ENCODE measurements around the gene MBL2. TPM values are rescaled to one million over a fixed set of nuclear protein-coding genes. Genes with fewer than 3 reads are reported as not detected.

Gene MBL2
- total RNA-seq, 2 donors from 2014 or later = not detected

DNA sequence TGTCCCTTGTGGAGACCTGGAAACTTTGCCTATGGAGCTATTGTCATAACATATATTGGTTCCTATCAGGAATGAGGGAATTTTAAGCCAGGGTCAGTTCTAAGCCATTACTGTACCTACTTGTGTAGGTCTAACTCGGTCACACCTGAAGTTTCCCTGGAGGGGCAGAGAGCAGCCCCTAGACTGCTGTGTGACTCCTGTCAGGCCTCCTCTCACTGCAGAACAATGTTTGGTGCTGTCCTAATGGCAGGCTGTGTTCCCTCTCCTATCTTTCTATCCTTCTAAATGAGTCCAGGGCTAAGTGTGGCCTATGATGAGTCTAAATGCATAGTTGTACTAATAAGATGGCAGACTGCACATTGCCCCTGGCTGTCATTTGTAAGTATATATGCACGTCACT lies 14.2 kb downstream of the MBL2 start:
- no peaks in the 10 kb centered on the region for H3K4me1 Mint-ChIP-seq
- H3K27me3 Mint-ChIP-seq (ENCODE audit: insufficient read depth) = no peaks in the 10 kb centered on the region
- no peaks in the 10 kb centered on the region for H3K9me3 Mint-ChIP-seq
- DNase-seq = no peak
- Histone ChIP-seq H3K9ac (ENCODE audit: extremely low read depth, low read length, poor library complexity, severe bottlenecking) (no peak overlapping the region), H3K27me3 (ENCODE audit: control insufficient read depth, insufficient read depth, low read length, poor library complexity, severe bottlenecking) (no peaks in the 10 kb centered on the region), H3K36me3 (ENCODE audit: control insufficient read depth, insufficient read depth, low read length) (no peaks in the 10 kb centered on the region), H3K4me3 (ENCODE audit: low read length) (no peak overlapping the region), H3K27ac (ENCODE audit: low read depth, low read length) (no peak overlapping the region), H3K9me3 (ENCODE audit: control insufficient read depth, low read length) (no peaks in the 10 kb centered on the region), H3K4me1 (ENCODE audit: control insufficient read depth, insufficient read depth, low read length) (no peaks in the 10 kb centered on the region)
- 94 to 95% methylated on average over 2 of the region's 2 CpGs for WGBS, 2 experiments (ENCODE audit: insufficient coverage in 1 of 2, insufficient read length in 1 of 2)
- TF ChIP-seq, protein P1, sequence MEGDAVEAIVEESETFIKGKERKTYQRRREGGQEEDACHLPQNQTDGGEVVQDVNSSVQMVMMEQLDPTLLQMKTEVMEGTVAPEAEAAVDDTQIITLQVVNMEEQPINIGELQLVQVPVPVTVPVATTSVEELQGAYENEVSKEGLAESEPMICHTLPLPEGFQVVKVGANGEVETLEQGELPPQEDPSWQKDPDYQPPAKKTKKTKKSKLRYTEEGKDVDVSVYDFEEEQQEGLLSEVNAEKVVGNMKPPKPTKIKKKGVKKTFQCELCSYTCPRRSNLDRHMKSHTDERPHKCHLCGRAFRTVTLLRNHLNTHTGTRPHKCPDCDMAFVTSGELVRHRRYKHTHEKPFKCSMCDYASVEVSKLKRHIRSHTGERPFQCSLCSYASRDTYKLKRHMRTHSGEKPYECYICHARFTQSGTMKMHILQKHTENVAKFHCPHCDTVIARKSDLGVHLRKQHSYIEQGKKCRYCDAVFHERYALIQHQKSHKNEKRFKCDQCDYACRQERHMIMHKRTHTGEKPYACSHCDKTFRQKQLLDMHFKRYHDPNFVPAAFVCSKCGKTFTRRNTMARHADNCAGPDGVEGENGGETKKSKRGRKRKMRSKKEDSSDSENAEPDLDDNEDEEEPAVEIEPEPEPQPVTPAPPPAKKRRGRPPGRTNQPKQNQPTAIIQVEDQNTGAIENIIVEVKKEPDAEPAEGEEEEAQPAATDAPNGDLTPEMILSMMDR (conservative IDR thresholded peaks at IDR 0.05) = no peak
- no peak overlapping the region for H3K4me3 Mint-ChIP-seq
- no peaks in the 10 kb centered on the region for H3K36me3 Mint-ChIP-seq (ENCODE audit: low read depth)
- H3K27ac Mint-ChIP-seq = no peak overlapping the region

DNA sequence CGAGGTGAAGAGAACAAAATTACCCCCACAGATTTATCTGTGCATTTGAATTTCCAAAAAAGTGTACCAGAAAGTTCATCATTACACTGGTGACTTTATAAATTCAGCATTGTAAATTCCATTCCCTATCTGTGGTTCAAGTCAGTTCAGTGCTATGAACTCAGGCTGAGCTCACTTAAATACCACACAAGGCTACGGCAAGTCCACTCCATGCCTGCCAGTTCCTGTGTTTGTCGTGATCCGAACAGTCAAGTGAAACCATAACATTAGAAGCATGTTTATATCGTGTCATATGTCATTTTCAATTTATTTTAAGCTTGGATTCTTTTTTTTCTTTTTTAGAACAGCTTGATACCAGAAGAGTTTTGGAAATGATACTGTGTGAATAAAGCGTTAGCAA lies 14.8 kb downstream of the MBL2 start:
- H3K4me1 ChIP-seq (ENCODE audit: control insufficient read depth, insufficient read depth, low read length) = no peaks in the 10 kb centered on the region
- DNase-seq = no peak
- no peak overlapping the region for H3K27ac ChIP-seq (ENCODE audit: low read depth, low read length)
- Mint-ChIP-seq H3K4me1 (no peaks in the 10 kb centered on the region), H3K27me3 (ENCODE audit: insufficient read depth) (no peaks in the 10 kb centered on the region), H3K4me3 (no peak overlapping the region), H3K9me3 (no peaks in the 10 kb centered on the region), H3K36me3 (ENCODE audit: low read depth) (no peaks in the 10 kb centered on the region), H3K27ac (no peak overlapping the region)
- no peaks in the 10 kb centered on the region for H3K9me3 ChIP-seq (ENCODE audit: control insufficient read depth, low read length)
- H3K36me3 ChIP-seq (ENCODE audit: control insufficient read depth, insufficient read depth, low read length) = no peaks in the 10 kb centered on the region
- no peak overlapping the region for H3K9ac ChIP-seq (ENCODE audit: extremely low read depth, low read length, poor library complexity, severe bottlenecking)
- H3K4me3 ChIP-seq (ENCODE audit: low read length) = no peak overlapping the region
- no peaks in the 10 kb centered on the region for H3K27me3 ChIP-seq (ENCODE audit: control insufficient read depth, insufficient read depth, low read length, poor library complexity, severe bottlenecking)
- 90 to 94% methylated on average over 3 to 6 of the region's 6 CpGs for WGBS, 2 experiments (ENCODE audit: insufficient coverage in 1 of 2, insufficient read length in 1 of 2)
- TF ChIP-seq, protein P1 (conservative IDR thresholded peaks at IDR 0.05) = no peak

DNA sequence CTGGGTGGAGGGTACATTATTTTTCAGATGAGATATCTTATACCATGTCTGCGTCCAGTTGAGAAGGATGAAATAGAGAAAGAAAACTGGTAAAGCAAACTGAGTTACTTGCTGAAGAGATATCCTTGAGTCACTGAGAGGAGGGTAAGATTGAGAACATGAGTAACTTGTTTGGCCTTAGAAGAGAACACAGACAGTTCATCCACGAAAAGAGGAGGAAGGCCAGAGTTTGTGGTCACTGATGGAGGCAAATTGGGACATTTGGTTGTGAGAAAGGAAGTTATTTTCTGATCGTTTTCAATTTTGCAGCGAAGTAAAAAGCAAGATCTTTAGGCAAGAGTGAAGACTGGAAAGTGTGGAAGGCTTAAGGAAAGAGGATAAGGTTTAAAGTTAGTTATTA lies 15.6 kb downstream of the MBL2 start:
- H3K27me3 Mint-ChIP-seq (ENCODE audit: insufficient read depth) = no peaks in the 10 kb centered on the region
- no peaks in the 10 kb centered on the region for H3K4me1 ChIP-seq (ENCODE audit: control insufficient read depth, insufficient read depth, low read length)

More for the DNA sequence above, 15.6 kb downstream of the MBL2 start:
- TF ChIP-seq, protein P1 (conservative IDR thresholded peaks at IDR 0.05) = no peak
- H3K36me3 Mint-ChIP-seq (ENCODE audit: low read depth) = no peaks in the 10 kb centered on the region
- Histone ChIP-seq H3K9me3 (ENCODE audit: control insufficient read depth, low read length) (no peaks in the 10 kb centered on the region), H3K9ac (ENCODE audit: extremely low read depth, low read length, poor library complexity, severe bottlenecking) (no peak overlapping the region), H3K4me3 (ENCODE audit: low read length) (no peak overlapping the region), H3K36me3 (ENCODE audit: control insufficient read depth, insufficient read depth, low read length) (no peaks in the 10 kb centered on the region), H3K27me3 (ENCODE audit: control insufficient read depth, insufficient read depth, low read length, poor library complexity, severe bottlenecking) (no peaks in the 10 kb centered on the region), H3K27ac (ENCODE audit: low read depth, low read length) (no peak overlapping the region)
- DNase-seq = no peak
- no peaks in the 10 kb centered on the region for H3K4me1 Mint-ChIP-seq
- H3K4me3 Mint-ChIP-seq = no peak overlapping the region
- 88 to 100% methylated on average over 4 of the region's 4 CpGs for WGBS, 2 experiments (ENCODE audit: insufficient coverage in 1 of 2, insufficient read length in 1 of 2)
- H3K27ac Mint-ChIP-seq = no peak overlapping the region
- no peaks in the 10 kb centered on the region for H3K9me3 Mint-ChIP-seq

All from endodermal cell (in vitro differentiated cells).